B cell (primary cell): ENCODE data around the gene CPOX. TPM values are rescaled to one million over a fixed set of nuclear protein-coding genes. Genes with fewer than 3 reads are reported as not detected.

Experiments used
- ATAC-seq: fragments of 200-7000 bp; cut with Tn5 transposase; one replicate; pipeline ENCODE4 v1.10.0; 2021; ENCODE audit warnings: low read depth, mild to moderate bottlenecking, moderate number of reproducible peaks, moderate library complexity
- CTCF ChIA-PET: fragments of 350-600 bp; sonication (Branson Sonifier 250); formaldehyde crosslinking; loops from one replicate; lab custom pipeline; 2021; ENCODE audit warnings: antibody characterized with exemption, inconsistent platforms; lab: Charles Lee
- POLR2A ChIA-PET: fragments of 350-600 bp; sonication (Branson Sonifier 250); formaldehyde crosslinking; loops from one replicate; lab custom pipeline; 2021; ENCODE audit warnings: antibody characterized with exemption; lab: Charles Lee
- DNase-seq: peaks from one replicate; pipeline ENCODE4 v3.0.0; 2013
- H2AFZ ChIP-seq: 2 replicates; pipeline ENCODE4 v1.6.1; 2012; ENCODE audit warnings: mild to moderate bottlenecking, low read depth, low read length; ENCODE audit not compliant: insufficient read depth, poor library complexity, severe bottlenecking
- H3K27ac ChIP-seq, 2 donors: 1 replicate in 1 of 2; 2 replicates in 1 of 2; pipeline ENCODE4 v1.5.1; 2012 to 2013; ENCODE audit warnings: low read length in 2 of 2, mild to moderate bottlenecking in 2 of 2, moderate library complexity in 1 of 2
- H3K27me3 ChIP-seq, 4 experiments: fragments of 200-600 bp in 1 of 4; sonication (generic) in 1 of 4; replicated peaks in 1 of 4; 1 replicate in 2 of 4; 2 replicates in 2 of 4; pipeline versions ENCODE4 v1.6.1 to v1.7.0; 2013 to 2016; ENCODE audit warnings: low read length in 3 of 4, mild to moderate bottlenecking in 2 of 4, mixed read lengths in 1 of 4, moderate library complexity in 1 of 4; ENCODE audit not compliant: insufficient read depth in 4 of 4, control insufficient read depth in 3 of 4; ENCODE audit errors: control extremely low read depth in 1 of 4
- H3K36me3 ChIP-seq, 2 experiments: replicated peaks in 1 of 2; 1 replicate in 1 of 2; 2 replicates in 1 of 2; pipeline versions ENCODE4 v1.6.1 to v1.7.1; 2013; ENCODE audit warnings: low read length in 1 of 2; ENCODE audit not compliant: insufficient read depth in 2 of 2, control insufficient read depth in 1 of 2; ENCODE audit errors: control extremely low read depth in 1 of 2, extremely low read depth in 1 of 2
- H3K4me1 ChIP-seq, 2 donors: fragments of 200-600 bp in 1 of 2; sonication (generic) in 1 of 2; 1 replicate in 1 of 2; 2 replicates in 1 of 2; pipeline versions ENCODE4 v1.5.1 to v1.6.1; 2013 to 2017; ENCODE audit warnings: low read length in 2 of 2; ENCODE audit not compliant: control insufficient read depth in 2 of 2, insufficient read depth in 2 of 2
- H3K4me2 ChIP-seq: replicated peaks from 2 replicates; pipeline ENCODE3; 2012; ENCODE audit warnings: mild to moderate bottlenecking, low read depth, low read length; ENCODE audit not compliant: poor library complexity, severe bottlenecking
- H3K4me3 ChIP-seq, 5 experiments: fragments of 200-600 bp in 1 of 5; sonication (generic) in 1 of 5; 1 replicate in 3 of 5; 2 replicates in 2 of 5; pipeline versions ENCODE4 v1.5.1 to v1.7.0; 2011 to 2016; ENCODE audit warnings: low read length in 4 of 5, mild to moderate bottlenecking in 4 of 5, low read depth in 2 of 5, control low read depth in 1 of 5, moderate library complexity in 1 of 5; ENCODE audit not compliant: insufficient read depth in 1 of 5; ENCODE audit errors: control extremely low read depth in 1 of 5, extremely low read depth in 1 of 5
- H3K79me2 ChIP-seq: fragments of 200-600 bp; sonication (generic); one replicate; pipeline ENCODE4 v1.6.0; 2016; ENCODE audit warnings: low read length; ENCODE audit not compliant: control insufficient read depth, insufficient read depth
- H3K9ac ChIP-seq: fragments of 200-600 bp; sonication (generic); 2 replicates; pipeline ENCODE4 v1.6.1; 2017; ENCODE audit warnings: mild to moderate bottlenecking, low read length, moderate library complexity
- H3K9me3 ChIP-seq, 3 donors: one replicate each; pipeline versions ENCODE4 v1.6.1 to v1.7.1; 2013; ENCODE audit warnings: low read length in 2 of 3; ENCODE audit not compliant: control insufficient read depth in 2 of 3, insufficient read depth in 1 of 3; ENCODE audit errors: control extremely low read depth in 1 of 3
- H4K20me1 ChIP-seq: 2 replicates; pipeline ENCODE4 v1.6.0; 2012; ENCODE audit warnings: mild to moderate bottlenecking, low read length; ENCODE audit not compliant: insufficient read depth, control insufficient read depth, poor library complexity, severe bottlenecking
- H3K27ac Mint-ChIP-seq: one replicate; pipeline ENCODE4 v1.8.0; 2021; ENCODE audit warnings: mixed read lengths
- H3K27me3 Mint-ChIP-seq: one replicate; pipeline ENCODE4 v1.8.0; 2021; ENCODE audit warnings: mixed read lengths
- H3K4me1 Mint-ChIP-seq: one replicate; pipeline ENCODE4 v1.8.0; 2021; ENCODE audit warnings: mixed read lengths
- H3K4me3 Mint-ChIP-seq: one replicate; pipeline ENCODE4 v1.8.0; 2021; ENCODE audit warnings: mixed read lengths
- H3K9me3 Mint-ChIP-seq: one replicate; pipeline ENCODE4 v1.8.0; 2022; ENCODE audit warnings: mixed read lengths; ENCODE audit not compliant: insufficient read depth
- EZH2 ChIP-seq: IDR thresholded peaks from 2 replicates; pipeline ENCODE4 v1.6.1; 2012; ENCODE audit warnings: borderline replicate concordance, low read depth, mild to moderate bottlenecking, moderate library complexity, low read length; ENCODE audit not compliant: insufficient read depth, poor library complexity, severe bottlenecking
- WGBS: methylation state at CpG from one replicate; pipeline ENCODE4 v1.1.5; 2013; ENCODE audit warnings: missing lambda C conversion rate; ENCODE audit not compliant: insufficient coverage; 5-methylcytosine and 5-hydroxymethylcytosine counted together
- intact Hi-C: fragments of 100-400 bp; cut with micrococcal nuclease; formaldehyde crosslinking; loops from one replicate; pipeline ENCODE4 v1.10.0; 2022
- polyA plus RNA-seq: library from polyadenylated mRNA; depleted of rRNA; stranded (reverse); fragments of >200 nt; gene quantifications from 2 replicates; pipeline ENCODE4 v1.2.3, GENCODE V29; 2012
- total RNA-seq, 2 donors: library from RNA; stranded (reverse); fragments of 120-200 nt in 1 of 2; gene quantifications; 1 replicate in 1 of 2; 2 replicates in 1 of 2; pipeline versions ENCODE4 v1.2.3 to v1.2.4, GENCODE V29; 2013 to 2022
- TF ChIP-seq, protein P1 (sequence below): fragments of 200-600 bp; IDR thresholded peaks from one replicate; pipeline ENCODE4 v1.8.0; 2022; ENCODE audit warnings: antibody characterized with exemption, mild to moderate bottlenecking

The CPOX gene
- total and polyA plus RNA-seq, 2 donors (not counting 1 experiment from before 2014, with no cell fraction given) = 6.8 to 17.5 TPM

DNA sequence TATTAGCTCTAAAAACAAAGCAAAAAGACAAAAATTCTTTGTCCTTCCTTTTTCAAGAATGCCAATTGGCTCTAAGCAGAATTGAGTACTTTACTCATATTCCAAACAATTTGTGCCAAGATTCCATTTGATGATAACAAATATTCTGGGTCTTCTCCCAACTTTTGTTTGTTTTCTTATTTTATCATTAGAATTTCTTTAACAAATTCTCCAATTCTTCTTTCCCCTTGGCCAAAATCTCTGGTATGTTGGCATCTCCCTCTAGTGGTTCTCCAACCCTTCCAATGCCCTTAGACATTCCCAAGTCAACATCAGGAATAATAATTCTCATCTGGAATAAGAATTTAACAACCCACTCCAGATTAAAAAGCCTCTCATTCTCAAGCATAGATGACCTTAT is 5.3 kb downstream of the CPOX start:
- H3K36me3 ChIP-seq = peaks cover 3 to 28% of the 10 kb centered on the region in 2 experiments
- Mint-ChIP-seq H3K4me1 (peaks cover 16% of the 10 kb centered on the region), H3K27ac (no peak overlapping the region), H3K9me3 (no peaks in the 10 kb centered on the region), H3K27me3 (no peaks in the 10 kb centered on the region), H3K4me3 (no peak overlapping the region)
- peaks cover 9 to 11% of the 10 kb centered on the region in 2 donors for H3K4me1 ChIP-seq
- no peaks in the 10 kb centered on the region for H3K9me3 ChIP-seq
- POLR2A ChIA-PET = no interaction called here
- H3K27ac ChIP-seq = no peak overlapping the region
- TF ChIP-seq EZH2 = no peak
- TF ChIP-seq, protein P1, sequence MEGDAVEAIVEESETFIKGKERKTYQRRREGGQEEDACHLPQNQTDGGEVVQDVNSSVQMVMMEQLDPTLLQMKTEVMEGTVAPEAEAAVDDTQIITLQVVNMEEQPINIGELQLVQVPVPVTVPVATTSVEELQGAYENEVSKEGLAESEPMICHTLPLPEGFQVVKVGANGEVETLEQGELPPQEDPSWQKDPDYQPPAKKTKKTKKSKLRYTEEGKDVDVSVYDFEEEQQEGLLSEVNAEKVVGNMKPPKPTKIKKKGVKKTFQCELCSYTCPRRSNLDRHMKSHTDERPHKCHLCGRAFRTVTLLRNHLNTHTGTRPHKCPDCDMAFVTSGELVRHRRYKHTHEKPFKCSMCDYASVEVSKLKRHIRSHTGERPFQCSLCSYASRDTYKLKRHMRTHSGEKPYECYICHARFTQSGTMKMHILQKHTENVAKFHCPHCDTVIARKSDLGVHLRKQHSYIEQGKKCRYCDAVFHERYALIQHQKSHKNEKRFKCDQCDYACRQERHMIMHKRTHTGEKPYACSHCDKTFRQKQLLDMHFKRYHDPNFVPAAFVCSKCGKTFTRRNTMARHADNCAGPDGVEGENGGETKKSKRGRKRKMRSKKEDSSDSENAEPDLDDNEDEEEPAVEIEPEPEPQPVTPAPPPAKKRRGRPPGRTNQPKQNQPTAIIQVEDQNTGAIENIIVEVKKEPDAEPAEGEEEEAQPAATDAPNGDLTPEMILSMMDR = no peak
- H2AFZ ChIP-seq = no peak overlapping the region
- no peaks in the 10 kb centered on the region for H4K20me1 ChIP-seq
- H3K4me3 ChIP-seq = no peak overlapping the region
- intact Hi-C loops = no loop called here
- no peak overlapping the region for H3K4me2 ChIP-seq
- H3K79me2 ChIP-seq = peaks cover 3% of the 10 kb centered on the region
- ATAC-seq = no peak
- H3K9ac ChIP-seq = no peak overlapping the region
- CTCF ChIA-PET = interaction anchor here (1.0 to 1.9 kb wide), 3 partner anchors 9 to 16 kb away, joined by 3 to 9 read pairs (median 4); no protein-coding TSS in a partner anchor
- DNase-seq = no peak
- no peaks in the 10 kb centered on the region for H3K27me3 ChIP-seq

GRCh38 chr3:98587654-98588053 is 5.8 kb downstream of the CPOX start:
- H3K4me2 ChIP-seq = no peak overlapping the region

More at GRCh38 chr3:98587654-98588053, 5.8 kb downstream of the CPOX start:
- Histone ChIP-seq H3K4me1 (peaks cover 6 to 7% of the 10 kb centered on the region in 2 donors), H3K36me3 (peaks cover 3 to 28% of the 10 kb centered on the region in 2 experiments), H2AFZ (no peak overlapping the region), H3K9ac (no peak overlapping the region), H3K27ac (no peak overlapping the region), H3K27me3 (no peaks in the 10 kb centered on the region), H3K9me3 (no peaks in the 10 kb centered on the region), H3K79me2 (no peaks in the 10 kb centered on the region), H4K20me1 (no peaks in the 10 kb centered on the region), H3K4me3 (no peak overlapping the region)
- no peak overlapping the region for H3K27ac Mint-ChIP-seq
- DNase-seq (no peak), ATAC-seq (no peak)
- no peak overlapping the region for H3K4me3 Mint-ChIP-seq
- H3K4me1 Mint-ChIP-seq = peaks cover 13% of the 10 kb centered on the region
- ChIA-PET POLR2A (no interaction called here), CTCF (interaction anchor here (1.0 to 1.9 kb wide), 3 partner anchors 10 to 16 kb away, joined by 3 to 9 read pairs (median 4); no protein-coding TSS in a partner anchor)
- H3K27me3 Mint-ChIP-seq = no peaks in the 10 kb centered on the region
- no peaks in the 10 kb centered on the region for H3K9me3 Mint-ChIP-seq
- intact Hi-C loops = no loop called here
- no CpG with 5 or more reads among the region's 2 CpGs for WGBS
- TF ChIP-seq EZH2 = no peak
- TF ChIP-seq, protein P1 = no peak
